Mesothelial cell of epicardium (in vitro differentiated cells): ENCODE measurements around the gene GRM7. TPM values are rescaled to one million over a fixed set of nuclear protein-coding genes. Genes with fewer than 3 reads are reported as not detected.

Experiments used
- DNase-seq, 2 experiments: peaks; one replicate each; pipeline ENCODE4 v3.0.0; 2021; ENCODE audit warnings: low spot score in 2 of 2; ENCODE audit not compliant: unreplicated experiment in 2 of 2
- H3K27ac Mint-ChIP-seq: 2 replicates; pipeline ENCODE4 v1.8.0; 2021; ENCODE audit warnings: mixed read lengths
- H3K27me3 Mint-ChIP-seq: 2 replicates; pipeline ENCODE4 v1.8.0; 2021; ENCODE audit warnings: low read depth, mixed read lengths
- H3K36me3 Mint-ChIP-seq: 2 replicates; pipeline ENCODE4 v1.8.0; 2021; ENCODE audit warnings: mixed read lengths
- H3K4me1 Mint-ChIP-seq: 2 replicates; pipeline ENCODE4 v1.8.0; 2021; ENCODE audit warnings: mixed read lengths
- H3K4me3 Mint-ChIP-seq: 2 replicates; pipeline ENCODE4 v1.8.0; 2021; ENCODE audit warnings: mild to moderate bottlenecking, moderate library complexity, mixed read lengths
- H3K9me3 Mint-ChIP-seq: 2 replicates; pipeline ENCODE4 v1.8.0; 2021; ENCODE audit warnings: mixed read lengths
- CTCF ChIP-seq: fragments of 200-600 bp; sonication (generic); IDR thresholded peaks from one replicate; pipeline ENCODE4 v1.5.0; 2021; ENCODE audit warnings: antibody characterized with exemption; ENCODE audit not compliant: unreplicated experiment
- total RNA-seq: library from RNA; stranded (reverse); gene quantifications from 3 replicates; pipeline ENCODE4 v1.2.1, GENCODE V29; 2021

GRM7 gene
- total RNA-seq, 1 donor from 2014 or later = 0.69 TPM

- no peaks in the 10 kb centered on the region for H3K36me3 Mint-ChIP-seq
- no peaks in the 10 kb centered on the region for H3K9me3 Mint-ChIP-seq
- no peak overlapping the region for H3K4me3 Mint-ChIP-seq
- no peak for DNase-seq
- TF ChIP-seq CTCF = no peak
- peaks cover 3% of the 10 kb centered on the region for H3K27me3 Mint-ChIP-seq
- H3K27ac Mint-ChIP-seq = no peak overlapping the region
- no peaks in the 10 kb centered on the region for H3K4me1 Mint-ChIP-seq
These were observed 221.3 kb downstream of the GRM7 start for GRCh38 chr3:7082244-7082643.

DNA sequence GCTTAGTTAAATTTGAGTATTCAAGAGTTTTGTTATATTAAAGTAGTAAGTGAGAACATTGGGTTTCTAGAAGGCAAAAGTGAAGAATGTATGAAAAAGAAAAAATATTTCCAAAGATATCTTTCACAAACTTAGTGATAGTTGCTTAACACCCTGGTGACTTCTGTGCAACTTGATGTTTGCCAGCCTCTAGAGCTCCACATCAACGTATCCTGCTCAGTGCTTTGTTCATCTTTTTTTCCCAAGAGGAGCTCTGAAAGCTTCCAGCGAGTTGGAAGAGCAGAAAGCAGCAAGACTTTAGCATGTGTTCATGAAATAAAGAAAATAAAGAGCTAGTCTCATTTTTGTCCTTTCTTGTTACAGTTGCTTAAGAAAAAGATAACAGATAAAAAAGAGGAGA lies 225.5 kb downstream of the GRM7 start:
- H3K4me3 Mint-ChIP-seq = no peak overlapping the region
- no peaks in the 10 kb centered on the region for H3K4me1 Mint-ChIP-seq
- DNase-seq = no peak
- no peak overlapping the region for H3K27ac Mint-ChIP-seq
- H3K36me3 Mint-ChIP-seq = no peaks in the 10 kb centered on the region
- H3K9me3 Mint-ChIP-seq = no peaks in the 10 kb centered on the region
- no peak for TF ChIP-seq CTCF
- H3K27me3 Mint-ChIP-seq = peaks cover 4% of the 10 kb centered on the region

DNA sequence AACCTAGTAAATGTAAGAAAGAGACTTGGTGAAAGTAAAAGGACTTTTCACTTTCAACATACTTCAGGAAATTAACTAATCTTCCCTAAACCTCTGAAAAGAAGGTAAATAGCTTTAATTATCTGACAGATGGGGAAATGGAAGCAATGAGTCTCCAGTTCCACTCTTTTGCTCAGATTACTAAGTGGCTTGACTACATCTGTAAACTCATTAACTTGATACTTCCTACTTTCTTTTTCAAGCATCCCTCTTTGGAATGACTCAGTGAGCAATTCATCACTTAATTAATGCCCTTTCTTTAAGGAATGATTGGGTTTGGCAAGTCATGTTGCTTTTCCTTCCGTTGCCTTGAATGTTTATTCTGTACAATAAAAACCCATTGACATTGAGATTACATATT lies 234.2 kb downstream of the GRM7 start:
- Mint-ChIP-seq H3K27me3 (no peaks in the 10 kb centered on the region), H3K36me3 (no peaks in the 10 kb centered on the region), H3K4me1 (no peaks in the 10 kb centered on the region), H3K9me3 (peaks cover 28% of the 10 kb centered on the region), H3K27ac (no peak overlapping the region), H3K4me3 (no peak overlapping the region)
- no peak for TF ChIP-seq CTCF
- no peak for DNase-seq

- Mint-ChIP-seq H3K4me1 (no peaks in the 10 kb centered on the region), H3K9me3 (peaks cover 48% of the 10 kb centered on the region), H3K4me3 (no peak overlapping the region), H3K36me3 (no peaks in the 10 kb centered on the region), H3K27me3 (no peaks in the 10 kb centered on the region), H3K27ac (no peak overlapping the region)
- no peak for TF ChIP-seq CTCF
- DNase-seq = no peak
These were observed 239.2 kb downstream of the GRM7 start for GRCh38 chr3:7100136-7100535.

DNA sequence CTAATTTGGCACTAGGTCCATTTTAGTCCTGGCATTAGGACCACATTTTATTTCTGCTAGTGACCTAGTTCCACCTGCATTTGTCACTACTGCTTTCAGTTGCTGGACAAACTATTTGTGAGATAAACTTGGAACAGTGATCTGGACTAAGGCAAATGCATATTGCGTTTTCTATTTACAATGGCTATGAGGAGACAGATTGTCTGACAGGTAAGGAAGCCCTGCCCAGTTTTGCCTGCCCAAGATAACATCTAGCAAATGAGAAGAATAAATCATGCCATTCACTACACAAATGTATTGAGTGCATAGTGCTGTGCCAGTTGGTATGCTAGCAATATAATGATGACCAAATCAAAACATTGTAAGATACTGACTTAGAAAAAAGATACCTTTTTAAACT lies 245.7 kb downstream of the GRM7 start:
- no peak for DNase-seq
- no peaks in the 10 kb centered on the region for H3K4me1 Mint-ChIP-seq
- H3K9me3 Mint-ChIP-seq = peaks cover 14% of the 10 kb centered on the region
- H3K27me3 Mint-ChIP-seq = no peaks in the 10 kb centered on the region
- H3K36me3 Mint-ChIP-seq = no peaks in the 10 kb centered on the region
- TF ChIP-seq CTCF = no peak
- H3K4me3 Mint-ChIP-seq = no peak overlapping the region
- no peak overlapping the region for H3K27ac Mint-ChIP-seq

DNA sequence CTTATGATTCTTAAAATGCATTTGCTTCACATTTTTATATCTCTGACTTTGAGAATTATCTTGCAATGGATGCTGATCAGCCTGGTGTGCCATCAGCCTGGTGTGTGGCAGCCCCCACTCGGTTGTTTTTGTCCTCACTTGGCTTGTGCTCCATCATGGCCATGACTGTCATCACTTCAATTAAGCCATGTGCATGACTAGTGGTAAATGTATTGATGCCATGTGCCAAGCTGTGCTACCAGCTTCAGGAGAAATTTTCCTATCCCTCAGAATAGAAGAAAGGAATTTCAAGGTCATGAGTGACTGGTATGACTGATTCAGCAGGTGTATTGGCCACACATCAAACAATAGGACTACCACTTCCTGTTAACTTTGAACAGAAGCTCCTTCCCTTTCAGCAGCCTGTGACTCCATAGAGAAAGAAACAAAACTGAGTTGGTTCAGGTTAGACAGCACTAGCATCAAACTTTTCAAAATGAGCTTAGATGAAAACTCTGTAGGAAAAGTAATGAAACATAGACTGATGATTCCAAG lies 251.7 kb downstream of the GRM7 start:
- Mint-ChIP-seq H3K4me1 (no peaks in the 10 kb centered on the region), H3K4me3 (no peak overlapping the region), H3K27ac (no peak overlapping the region), H3K36me3 (no peaks in the 10 kb centered on the region), H3K9me3 (no peaks in the 10 kb centered on the region), H3K27me3 (peaks cover 2% of the 10 kb centered on the region)
- no peak for TF ChIP-seq CTCF
- no peak for DNase-seq
